Measurements from ENCODE around the gene CSF1. TPM values are rescaled to one million over a fixed set of nuclear protein-coding genes. Genes with fewer than 3 reads are reported as not detected.

The CSF1 gene
- total and polyA plus RNA-seq, 2 of the 13 experiments (the other 11 are each of a cell fraction or from before 2014, with no cell fraction given), result 4.6 to 13.3 TPM

DNA sequence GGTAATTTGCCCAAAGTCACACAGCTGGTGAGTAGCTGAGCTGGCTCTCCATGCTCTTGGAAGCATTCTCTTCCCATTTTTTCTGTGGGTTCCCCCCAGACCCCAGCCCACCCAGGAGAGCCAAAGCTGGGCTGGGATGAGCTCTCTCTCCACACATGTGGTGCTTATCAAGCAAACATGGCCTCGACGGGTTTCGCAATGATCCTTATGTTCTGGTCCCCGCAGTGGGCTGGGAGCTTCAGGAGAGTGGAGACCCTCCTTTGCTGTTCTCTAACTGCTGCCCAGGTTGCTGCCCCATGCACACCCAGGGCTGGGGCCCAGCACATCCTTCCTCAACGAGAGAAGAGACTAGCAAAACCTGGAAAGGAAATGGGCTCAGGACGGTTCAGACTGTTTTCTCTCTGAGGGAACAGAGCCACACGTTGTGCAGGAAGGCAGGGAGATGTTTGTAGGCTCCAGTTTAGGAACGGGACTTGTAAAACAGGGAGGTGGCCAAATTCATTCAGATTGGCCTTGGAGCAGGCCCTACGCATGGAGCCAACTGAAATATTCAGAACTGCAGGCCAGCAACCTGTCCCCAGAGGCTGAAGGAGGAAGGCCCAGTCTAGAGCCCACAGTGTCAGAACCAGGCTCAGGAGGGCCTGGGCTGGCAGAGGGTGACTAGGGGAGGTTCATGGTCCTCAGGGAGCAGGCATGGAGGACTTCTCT, 27.2 kb upstream of the CSF1 start (continued):
- TF ChIP-seq HNF4G (IDR thresholded peaks at IDR 0.05; ENCODE audit: borderline replicate concordance, low read depth, low read length), result no peak
- no peak for TF ChIP-seq HNF4G (CRISPR knock-in tag; IDR thresholded peaks at IDR 0.05; ENCODE audit: borderline replicate concordance, low read depth)
- no peak for TF ChIP-seq POLR2A (IDR thresholded peaks at IDR 0.05; ENCODE audit: insufficient read depth in 1 of 2, low read depth in 2 of 2, low read length in 2 of 2)
- no peak for TF ChIP-seq LCORL (IDR thresholded peaks at IDR 0.05)
- 0 out of 2 replicates have a peak, but pooled peaks have one; percentile 8 for TF ChIP-seq LCORL (CRISPR knock-in tag; IDR thresholded peaks at IDR 0.05)
- no peak for TF ChIP-seq KDM2A (CRISPR knock-in tag; IDR thresholded peaks at IDR 0.05; ENCODE audit: borderline replicate concordance, low read depth)
- TF ChIP-seq DMAP1 (CRISPR knock-in tag; IDR thresholded peaks at IDR 0.05), result no peak
- no peak for TF ChIP-seq JDP2 (CRISPR knock-in tag; IDR thresholded peaks at IDR 0.05; ENCODE audit: borderline replicate concordance)
- TF ChIP-seq IKZF5 (CRISPR knock-in tag; IDR thresholded peaks at IDR 0.05), result no peak
- no peak for TF ChIP-seq SUZ12 (IDR thresholded peaks at IDR 0.05; ENCODE audit: low read depth, low read length)
- TF ChIP-seq SOX6 (IDR thresholded peaks at IDR 0.05), result no peak
- no peak for TF ChIP-seq SOX6 (CRISPR knock-in tag; IDR thresholded peaks at IDR 0.05)
- TF ChIP-seq TAF1 (CRISPR knock-in tag; IDR thresholded peaks at IDR 0.05), result no peak
- TF ChIP-seq ATF2 (CRISPR knock-in tag; IDR thresholded peaks at IDR 0.05), result no peak
- TF ChIP-seq FOSL2 (CRISPR knock-in tag; IDR thresholded peaks at IDR 0.05), result 0 out of 2 replicates have a peak, but pooled peaks have one; percentile 8
- TF ChIP-seq BATF2 (CRISPR knock-in tag; IDR thresholded peaks at IDR 0.05), result no peak
- no peak for TF ChIP-seq ZNF766 (CRISPR knock-in tag; IDR thresholded peaks at IDR 0.05; ENCODE audit: borderline replicate concordance)
- no peak for TF ChIP-seq SMARCE1 (IDR thresholded peaks at IDR 0.05; ENCODE audit: borderline replicate concordance)
- TF ChIP-seq MTF2 (CRISPR knock-in tag; IDR thresholded peaks at IDR 0.05; ENCODE audit: borderline replicate concordance), result no peak
- TF ChIP-seq, protein P1, sequence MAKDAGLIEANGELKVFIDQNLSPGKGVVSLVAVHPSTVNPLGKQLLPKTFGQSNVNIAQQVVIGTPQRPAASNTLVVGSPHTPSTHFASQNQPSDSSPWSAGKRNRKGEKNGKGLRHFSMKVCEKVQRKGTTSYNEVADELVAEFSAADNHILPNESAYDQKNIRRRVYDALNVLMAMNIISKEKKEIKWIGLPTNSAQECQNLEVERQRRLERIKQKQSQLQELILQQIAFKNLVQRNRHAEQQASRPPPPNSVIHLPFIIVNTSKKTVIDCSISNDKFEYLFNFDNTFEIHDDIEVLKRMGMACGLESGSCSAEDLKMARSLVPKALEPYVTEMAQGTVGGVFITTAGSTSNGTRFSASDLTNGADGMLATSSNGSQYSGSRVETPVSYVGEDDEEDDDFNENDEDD (CRISPR knock-in tag; IDR thresholded peaks at IDR 0.05; ENCODE audit: borderline replicate concordance), result no peak
- 0 out of 2 replicates have a peak, but pooled peaks have one; percentile 42 for TF ChIP-seq TOPORS (CRISPR knock-in tag; IDR thresholded peaks at IDR 0.05)
- TF ChIP-seq ATF7-NPFF (CRISPR knock-in tag; IDR thresholded peaks at IDR 0.05; ENCODE audit: low read depth), result no peak
- no peak for TF ChIP-seq ZSCAN31 (CRISPR knock-in tag; IDR thresholded peaks at IDR 0.05; ENCODE audit: low read depth)
- no peak for TF ChIP-seq ZNF207 (IDR thresholded peaks at IDR 0.05; ENCODE audit: borderline replicate concordance)
- TF ChIP-seq ZNF343 (CRISPR knock-in tag; IDR thresholded peaks at IDR 0.05), result no peak
- no peak for TF ChIP-seq ZSCAN30 (CRISPR knock-in tag; IDR thresholded peaks at IDR 0.05)
- TF ChIP-seq PCBP2 (optimal IDR thresholded peaks at IDR 0.05; ENCODE audit: low read depth, low read length, poor library complexity, severe bottlenecking), result no peak
- peak; percentile 46 for TF ChIP-seq YY1 (IDR thresholded peaks at IDR 0.05; ENCODE audit: insufficient read depth, insufficient replicate concordance, low read depth, low read length)
- TF ChIP-seq ZNF552 (CRISPR knock-in tag; IDR thresholded peaks at IDR 0.05; ENCODE audit: borderline replicate concordance), result no peak

All from HepG2 (cell line).